Thymus (tissue), 11 donors: ENCODE results near the gene STX5. TPM values are rescaled to one million over a fixed set of nuclear protein-coding genes. Genes with fewer than 3 reads are reported as not detected.
"Not testable (repeated sequence)": the region's sequence is repeated elsewhere in the genome, so short reads cannot be mapped to it uniquely, and the experiment has no call there.

Experiments used
- DNase-seq, 9 donors: peaks; one replicate each; pipeline ENCODE4 v3.0.0-alpha.2; 2013; ENCODE audit warnings: low spot score in 9 of 9, low read depth in 6 of 9, missing footprints in 1 of 9
- H3K27ac ChIP-seq, 2 donors: one replicate each; pipeline ENCODE4 v1.5.1; 2013; ENCODE audit warnings: control low read depth in 1 of 2, low read depth in 1 of 2, low read length in 1 of 2, mild to moderate bottlenecking in 1 of 2, moderate library complexity in 1 of 2
- H3K27me3 ChIP-seq, 2 donors: one replicate each; pipeline ENCODE4 v1.5.1; 2013; ENCODE audit warnings: low read length in 1 of 2; ENCODE audit not compliant: control insufficient read depth in 2 of 2, insufficient read depth in 1 of 2
- H3K36me3 ChIP-seq, 2 donors: one replicate each; pipeline ENCODE4 v1.5.1; 2013; ENCODE audit warnings: low read length in 1 of 2, mild to moderate bottlenecking in 1 of 2, moderate library complexity in 1 of 2; ENCODE audit not compliant: control insufficient read depth in 2 of 2, insufficient read depth in 2 of 2
- H3K4me1 ChIP-seq, 2 donors: one replicate each; pipeline ENCODE4 v1.5.1; 2013; ENCODE audit warnings: low read length in 2 of 2; ENCODE audit not compliant: control insufficient read depth in 2 of 2, insufficient read depth in 2 of 2
- H3K4me3 ChIP-seq, 2 donors: one replicate each; pipeline ENCODE4 v1.5.1; 2013; ENCODE audit warnings: low read length in 2 of 2, control low read depth in 1 of 2, mild to moderate bottlenecking in 1 of 2
- H3K9me3 ChIP-seq, 2 donors: one replicate each; pipeline ENCODE4 v1.5.1; 2013; ENCODE audit warnings: low read length in 1 of 2, mild to moderate bottlenecking in 1 of 2; ENCODE audit not compliant: control insufficient read depth in 2 of 2, insufficient read depth in 1 of 2
- WGBS: extraction: QIAGEN DNeasy Blood & Tissue Kit; methylation state at CpG from one replicate; pipeline ENCODE4 v1.1.7; 2013; 5-methylcytosine and 5-hydroxymethylcytosine counted together
- polyA plus RNA-seq: library from polyadenylated mRNA; stranded (reverse); fragments of 200-250 nt; gene quantifications from one replicate; pipeline ENCODE4 v1.2.3, GENCODE V29; 2013
- total RNA-seq: library from RNA; stranded (reverse); fragments of 120-200 nt; gene quantifications from one replicate; pipeline ENCODE4 v1.2.4, GENCODE V29; 2013
- donor health status: healthy.

STX5 gene
- total and polyA plus RNA-seq, 2 donors = 30.0 to 31.2 TPM

DNA sequence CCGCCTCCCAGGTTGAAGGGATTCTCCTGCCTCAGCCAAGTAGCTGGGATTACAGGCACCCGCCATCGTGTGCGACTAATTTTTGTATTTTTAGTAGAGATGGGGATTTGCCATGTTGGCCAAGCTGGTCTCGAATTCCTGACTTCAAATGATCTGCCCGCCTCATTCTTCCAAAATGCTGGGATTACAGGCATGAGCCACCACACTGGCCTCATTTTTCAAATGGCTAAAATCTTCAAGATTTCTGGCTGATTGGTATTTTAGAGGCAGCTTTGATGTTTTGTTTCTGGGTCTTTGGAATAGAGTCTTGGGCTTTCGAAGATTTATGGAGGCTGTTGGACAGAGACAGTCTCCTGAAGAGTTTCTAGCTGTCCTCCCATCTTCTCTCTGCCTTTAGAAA lies 43.0 kb upstream of the STX5 start:
- no peaks in the 10 kb centered on the region for H3K9me3 ChIP-seq
- peaks cover 0 to 14% of the 10 kb centered on the region in 2 donors for H3K36me3 ChIP-seq
- no peak overlapping the region for H3K27ac ChIP-seq
- H3K4me3 ChIP-seq = no peak overlapping the region
- H3K4me1 ChIP-seq = peaks cover 3 to 5% of the 10 kb centered on the region in 2 donors
- WGBS = 98% methylated on average over 7 of the region's 7 CpGs
- DNase-seq = no peak
- no peaks in the 10 kb centered on the region for H3K27me3 ChIP-seq

DNA sequence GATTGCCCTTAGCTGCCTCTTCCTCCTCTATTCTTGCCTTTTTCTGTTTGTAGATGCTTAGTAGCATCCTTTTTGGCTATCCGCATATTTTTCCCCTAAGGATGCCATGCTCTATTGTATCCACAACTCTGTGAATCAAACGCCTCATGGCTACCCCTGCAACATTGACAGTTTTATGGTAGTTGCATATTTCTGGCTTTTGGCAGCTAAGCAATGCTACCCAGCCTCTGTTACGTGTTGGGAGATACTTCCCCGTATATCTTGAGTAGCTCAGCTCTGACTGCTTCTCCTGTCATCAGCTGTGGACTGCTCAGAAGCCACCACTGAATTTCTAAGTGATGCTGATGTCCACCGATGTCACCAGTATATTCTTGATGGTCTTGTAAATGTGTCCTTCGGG lies 33.8 kb upstream of the STX5 start:
- Histone ChIP-seq H3K4me3 (no peak overlapping the region), H3K27ac (no peak overlapping the region), H3K9me3 (no peaks in the 10 kb centered on the region), H3K36me3 (peaks cover 0 to 2% of the 10 kb centered on the region in 2 donors), H3K27me3 (no peaks in the 10 kb centered on the region), H3K4me1 (peaks cover 0 to 8% of the 10 kb centered on the region in 2 donors)
- WGBS = 97% methylated on average over 6 of the region's 6 CpGs
- no peak for DNase-seq

DNA sequence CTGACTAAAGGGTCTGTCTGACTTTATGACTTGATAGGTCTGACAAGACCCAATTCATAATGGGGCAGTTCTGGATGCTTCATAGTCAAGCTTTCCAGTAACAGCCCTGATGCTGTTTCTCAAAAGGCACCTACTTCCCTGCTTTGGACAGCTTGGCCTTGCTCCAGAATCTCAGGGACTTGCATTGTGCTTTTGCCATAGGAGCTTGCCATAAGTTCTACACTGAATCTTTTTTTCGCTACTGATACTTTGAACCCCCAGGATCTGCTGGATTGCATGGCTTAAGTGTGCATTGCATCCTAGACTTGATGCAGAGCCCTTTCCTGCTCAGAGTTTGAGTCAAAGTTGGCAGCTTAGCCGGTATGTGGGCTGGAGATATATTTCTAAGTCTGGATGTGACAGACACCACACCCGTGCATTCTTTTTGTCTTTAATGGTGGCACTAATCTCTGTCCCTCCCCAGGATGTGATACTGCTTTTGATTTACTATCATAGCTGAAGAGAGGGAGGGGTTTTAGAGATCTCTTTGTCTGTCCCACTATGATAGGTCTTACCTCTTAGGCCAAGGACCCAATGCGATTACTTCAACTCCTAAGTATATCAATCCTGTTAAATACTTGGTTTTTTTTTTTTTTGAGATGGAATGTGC lies 32.0 kb upstream of the STX5 start:
- Histone ChIP-seq H3K4me1 (peaks cover 0 to 8% of the 10 kb centered on the region in 2 donors), H3K36me3 (peaks cover 0 to 2% of the 10 kb centered on the region in 2 donors), H3K9me3 (no peaks in the 10 kb centered on the region), H3K4me3 (no peak overlapping the region), H3K27ac (no peak overlapping the region), H3K27me3 (no peaks in the 10 kb centered on the region)
- WGBS = 96% methylated on average over 4 of the region's 4 CpGs
- no peak for DNase-seq

DNA sequence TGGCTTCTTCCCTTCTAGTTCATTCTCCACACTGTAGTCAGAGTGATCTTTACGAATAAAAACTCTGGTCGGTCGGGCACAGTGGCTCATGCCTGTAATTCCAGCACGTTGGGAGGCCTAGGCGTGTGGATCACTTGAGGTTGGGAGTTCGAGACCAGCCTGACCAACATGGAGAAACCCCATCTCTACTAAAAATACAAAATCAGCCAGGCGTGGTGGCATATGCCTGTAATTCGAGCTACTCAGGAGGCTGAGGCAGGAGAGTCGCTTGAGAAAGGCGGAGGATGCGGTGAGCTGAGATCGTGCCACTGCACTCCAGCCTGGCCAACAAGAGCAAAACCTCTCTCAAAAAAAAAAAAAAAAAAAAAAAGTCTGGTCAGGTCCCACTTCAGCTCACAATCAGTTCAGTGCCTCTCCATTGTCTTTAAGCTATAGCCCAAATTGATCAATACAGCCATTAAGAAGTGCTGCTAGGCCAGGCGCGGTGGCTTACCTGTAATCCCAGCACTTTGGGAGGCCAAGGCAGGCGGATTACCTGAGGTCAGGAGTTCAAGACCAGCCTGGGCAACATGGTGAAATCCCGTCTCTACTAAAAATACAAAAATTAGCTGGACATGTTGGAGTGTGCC lies 29.8 kb upstream of the STX5 start:
- peaks cover 3 to 21% of the 10 kb centered on the region in 2 donors for H3K4me1 ChIP-seq
- WGBS = 98% methylated on average over 16 of the region's 16 CpGs
- not testable (repeated sequence) for H3K36me3 ChIP-seq, H3K4me3 ChIP-seq, H3K27ac ChIP-seq, DNase-seq, H3K27me3 ChIP-seq, H3K9me3 ChIP-seq

DNA sequence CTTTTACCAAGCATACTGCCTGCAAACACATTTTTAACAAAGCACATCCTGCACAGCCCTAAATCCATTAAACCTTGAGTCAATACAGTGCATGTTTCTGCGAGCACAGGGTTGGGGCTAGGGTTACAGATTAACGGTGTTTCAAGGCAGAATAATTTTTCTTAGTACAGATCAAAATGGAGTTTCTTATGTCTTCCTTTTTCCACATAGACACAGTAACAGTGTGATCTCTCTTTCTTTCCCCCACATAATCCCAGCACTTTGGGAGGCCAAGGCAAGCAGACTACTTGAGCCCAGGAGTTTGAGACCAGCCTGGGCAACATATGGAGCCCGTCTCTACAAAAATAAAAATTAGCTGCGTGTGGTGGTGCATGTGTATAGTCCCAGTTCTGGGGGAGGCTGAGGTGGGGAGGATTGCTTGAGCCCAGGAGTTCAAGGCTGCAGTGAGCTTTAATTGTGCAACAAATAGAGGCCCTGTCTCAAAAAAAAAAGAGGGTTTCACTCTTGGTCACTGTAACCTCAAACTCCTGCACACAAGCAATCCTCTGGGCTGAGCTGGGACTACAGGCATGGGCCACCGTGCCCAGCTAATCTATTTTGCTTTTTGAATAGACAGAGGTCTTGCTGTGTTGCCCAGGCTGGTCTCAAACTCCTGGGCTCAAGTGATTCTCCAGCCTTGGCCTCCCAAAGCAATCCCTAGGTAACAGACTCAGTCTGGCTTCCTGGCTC lies 29.1 kb upstream of the STX5 start:
- 95% methylated on average over 5 of the region's 5 CpGs for WGBS
- Histone ChIP-seq H3K9me3 (no peaks in the 10 kb centered on the region), H3K4me1 (peaks cover 5 to 27% of the 10 kb centered on the region in 2 donors), H3K27ac (no peak overlapping the region), H3K36me3 (peaks cover 0 to 2% of the 10 kb centered on the region in 2 donors), H3K27me3 (no peaks in the 10 kb centered on the region), H3K4me3 (no peak overlapping the region)
- DNase-seq = no peak

DNA sequence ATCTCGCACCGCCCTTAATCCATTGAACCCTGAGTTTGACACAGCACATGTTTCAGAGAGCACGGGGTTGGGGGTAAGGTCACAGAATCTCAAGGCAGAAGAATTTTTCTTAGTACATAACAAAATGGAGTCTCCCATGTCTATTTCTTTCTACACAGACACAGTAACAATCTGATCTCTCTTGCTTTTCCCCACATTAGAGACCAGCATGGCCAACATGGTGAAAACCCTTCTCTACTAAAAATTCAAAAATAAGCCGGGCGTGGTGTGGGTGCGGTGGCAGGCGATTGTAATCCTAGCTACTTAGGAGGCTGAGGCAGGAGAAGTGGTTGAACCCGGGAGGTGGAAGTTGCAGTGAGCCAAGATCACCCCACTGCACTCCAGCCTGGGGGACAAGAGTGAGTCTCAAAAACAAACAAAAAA lies 27.4 kb upstream of the STX5 start:
- WGBS = 98% methylated on average over 8 of the region's 8 CpGs
- H3K27me3 ChIP-seq, H3K4me3 ChIP-seq, H3K36me3 ChIP-seq, DNase-seq, H3K9me3 ChIP-seq, H3K27ac ChIP-seq: not testable (repeated sequence)
- H3K4me1 ChIP-seq = peaks cover 5 to 28% of the 10 kb centered on the region in 2 donors

DNA sequence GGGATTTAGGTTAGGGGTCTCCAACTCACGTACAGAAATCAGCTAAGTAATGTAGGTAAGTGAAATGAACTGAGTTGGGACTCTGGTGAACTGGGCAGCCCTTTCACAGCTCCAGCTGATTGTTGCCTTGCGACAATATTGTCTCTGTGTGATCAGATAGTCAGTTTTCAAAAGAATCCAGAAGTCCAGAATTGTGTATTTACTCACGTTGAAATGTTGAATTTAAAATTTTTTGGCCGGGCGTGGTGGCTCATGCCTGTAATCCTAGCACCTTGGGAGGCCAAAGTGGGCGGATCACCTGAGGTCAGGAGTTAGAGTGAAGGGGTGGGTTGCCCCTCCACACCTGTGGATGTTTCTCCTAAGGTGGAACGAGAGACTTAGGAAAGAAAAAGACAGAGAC lies 26.4 kb upstream of the STX5 start:
- 94% methylated on average over 7 of the region's 7 CpGs for WGBS
- Histone ChIP-seq H3K4me3 (no peak overlapping the region), H3K4me1 (peaks cover 15 to 37% of the 10 kb centered on the region in 2 donors), H3K27ac (no peak overlapping the region), H3K36me3 (peaks cover 8 to 18% of the 10 kb centered on the region in 2 donors), H3K9me3 (no peaks in the 10 kb centered on the region), H3K27me3 (no peaks in the 10 kb centered on the region)
- DNase-seq = no peak

DNA sequence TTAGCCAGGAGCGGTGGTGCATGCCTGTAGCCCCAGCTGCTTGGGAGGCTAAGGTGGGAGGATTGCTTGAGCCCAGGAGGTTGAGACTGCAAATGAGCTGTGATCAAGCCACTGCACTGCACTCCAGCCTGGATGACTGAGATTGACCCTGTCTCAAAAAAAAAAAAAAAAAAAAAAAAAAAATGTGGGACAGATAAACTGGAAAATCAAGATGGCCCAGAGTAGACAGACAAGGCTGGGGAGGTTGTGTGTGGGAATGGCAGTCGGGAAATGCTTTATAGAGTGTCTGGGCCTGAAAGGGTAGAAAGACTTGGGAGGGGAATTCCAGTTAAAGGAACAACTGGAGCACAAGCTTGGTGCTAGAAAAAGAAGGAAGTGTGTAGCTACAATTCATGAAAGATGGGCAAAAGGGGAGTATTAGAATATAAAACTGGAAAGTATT lies 25.7 kb upstream of the STX5 start:
- Histone ChIP-seq H3K4me3 (peak overlapping the region in 1 of 2 donors; percentile 55), H3K9me3 (no peaks in the 10 kb centered on the region), H3K27me3 (no peaks in the 10 kb centered on the region), H3K4me1 (peaks cover 17 to 36% of the 10 kb centered on the region in 2 donors), H3K36me3 (peaks cover 14 to 24% of the 10 kb centered on the region in 2 donors), H3K27ac (no peak overlapping the region)
- DNase-seq = no peak
- WGBS = 87% methylated on average over 2 of the region's 2 CpGs

DNA sequence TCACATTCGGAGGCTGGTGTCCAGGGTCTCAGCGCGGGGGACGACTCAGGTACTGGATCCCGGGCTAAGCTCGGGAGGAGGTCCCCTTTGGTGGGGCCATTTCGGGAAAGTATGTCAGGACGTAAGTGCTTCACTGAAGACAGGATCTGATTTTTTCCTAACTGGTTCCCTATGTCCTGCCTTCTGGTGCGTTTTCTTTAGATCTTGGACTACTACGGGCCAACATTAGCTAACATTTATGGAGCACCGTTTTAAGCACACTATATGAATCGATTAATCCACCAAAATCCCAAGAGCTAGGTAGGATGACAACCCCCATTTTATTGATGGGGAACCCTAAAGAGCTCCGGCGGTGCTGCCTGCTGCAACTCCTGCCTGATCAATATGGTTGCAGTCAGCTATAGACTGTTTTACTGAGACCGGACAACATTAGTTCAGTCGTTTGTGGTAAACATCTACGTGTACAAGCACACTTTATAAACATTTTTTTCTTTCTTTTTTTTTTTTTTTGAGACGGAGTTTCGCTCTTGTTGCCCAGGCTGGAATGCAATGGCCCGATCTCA lies 24.6 kb upstream of the STX5 start:
- H3K4me1 ChIP-seq = peaks cover 17 to 30% of the 10 kb centered on the region in 2 donors
- no peak for DNase-seq
- no peaks in the 10 kb centered on the region for H3K9me3 ChIP-seq
- peak overlapping the region; percentile 58 to 79 for H3K27ac ChIP-seq
- H3K4me3 ChIP-seq = peak overlapping the region; percentile 55 to 91
- WGBS = 10% methylated on average over 20 of the region's 20 CpGs
- H3K27me3 ChIP-seq = no peaks in the 10 kb centered on the region
- peaks cover 25 to 36% of the 10 kb centered on the region in 2 donors for H3K36me3 ChIP-seq
